ENCODE data around the gene EXOSC7. TPM values are rescaled to one million over a fixed set of nuclear protein-coding genes. Genes with fewer than 3 reads are reported as not detected.
"Not testable (repeated sequence)": the region's sequence is repeated elsewhere in the genome, so short reads cannot be mapped to it uniquely, and the experiment has no call there.

Gene EXOSC7
- total and polyA plus RNA-seq, 5 donors = 22.7 to 37.5 (median 29.6) TPM

DNA sequence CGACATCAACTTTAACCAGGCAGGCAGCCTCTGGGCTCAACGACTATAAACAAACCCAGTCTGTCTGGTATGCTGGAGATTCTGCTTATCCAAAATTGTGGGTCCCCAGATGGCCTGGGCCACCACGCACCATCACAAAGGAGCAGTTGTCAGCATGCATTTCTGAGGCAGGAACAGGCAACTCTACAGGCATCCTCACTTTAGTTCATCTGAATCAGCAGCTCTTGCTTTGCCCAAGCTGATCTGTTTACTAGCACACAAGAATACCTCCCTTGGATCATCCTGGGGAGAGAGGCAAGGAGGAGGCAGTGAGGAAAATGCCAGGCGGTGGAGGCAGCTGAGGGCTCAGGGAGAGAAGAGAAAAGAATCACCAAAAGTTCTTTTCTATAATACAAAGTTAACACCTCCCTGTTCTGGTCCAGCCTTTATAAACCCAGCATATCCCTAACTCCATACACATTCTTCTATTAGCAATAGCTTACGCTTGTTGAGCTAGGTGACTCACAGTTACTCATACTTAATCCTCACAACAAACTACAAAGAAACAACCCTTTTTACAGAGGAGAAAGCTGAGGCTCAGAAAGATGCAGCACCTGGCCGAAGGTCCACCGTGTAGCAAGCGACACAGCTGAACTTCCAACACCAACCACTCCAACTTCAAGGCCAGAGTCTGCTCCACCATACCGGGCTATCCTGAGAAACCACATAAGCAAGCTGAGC lies 33.7 kb upstream of the EXOSC7 start:
- no peak overlapping the region for H3K27ac ChIP-seq (ENCODE audit: low read length)
- no peaks in the 10 kb centered on the region for H3K9me3 ChIP-seq (ENCODE audit: control insufficient read depth, low read length)
- WGBS = 98% methylated on average over 9 of the region's 9 CpGs
- H3K4me3 ChIP-seq (ENCODE audit: low read length) = no peak overlapping the region
- H3K27me3 ChIP-seq (ENCODE audit: control insufficient read depth, insufficient read depth) = no peaks in the 10 kb centered on the region
- no peak for DNase-seq
- peaks cover 8% of the 10 kb centered on the region for H3K4me1 ChIP-seq (ENCODE audit: control insufficient read depth, insufficient read depth, low read length)
- ATAC-seq = no peak
- intact Hi-C loops (cut with DNase I) = no loop called here

DNA sequence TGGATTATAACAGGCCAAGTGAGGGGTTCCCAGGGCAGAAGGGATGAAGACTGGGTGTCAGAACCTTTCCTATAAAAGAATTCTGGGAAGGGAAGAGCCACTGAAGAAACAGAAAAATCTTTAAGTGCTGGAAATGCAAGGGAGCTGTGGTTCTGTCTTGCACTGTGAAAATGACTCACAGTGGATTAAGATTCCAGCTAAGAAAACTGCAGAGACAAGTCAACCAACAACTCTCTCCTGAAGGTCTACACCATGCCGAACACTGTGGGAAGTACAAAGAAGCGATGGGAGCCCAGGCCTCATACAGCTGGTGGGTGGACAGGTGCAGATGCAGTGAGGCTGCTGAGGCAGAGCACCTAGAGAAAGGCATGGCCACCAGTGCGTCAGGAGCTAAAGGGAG lies 27.8 kb upstream of the EXOSC7 start:
- no peaks in the 10 kb centered on the region for H3K9me3 ChIP-seq (ENCODE audit: control insufficient read depth, low read length)
- H3K27ac ChIP-seq (ENCODE audit: low read length) = no peak overlapping the region
- H3K27me3 ChIP-seq (ENCODE audit: control insufficient read depth, insufficient read depth) = no peaks in the 10 kb centered on the region
- ATAC-seq (no peak), DNase-seq (no peak)
- no peaks in the 10 kb centered on the region for H3K4me1 ChIP-seq (ENCODE audit: control insufficient read depth, insufficient read depth, low read length)
- WGBS = 98% methylated on average over 3 of the region's 3 CpGs
- no peak overlapping the region for H3K4me3 ChIP-seq (ENCODE audit: low read length)
- intact Hi-C loops (cut with DNase I) = no loop called here

DNA sequence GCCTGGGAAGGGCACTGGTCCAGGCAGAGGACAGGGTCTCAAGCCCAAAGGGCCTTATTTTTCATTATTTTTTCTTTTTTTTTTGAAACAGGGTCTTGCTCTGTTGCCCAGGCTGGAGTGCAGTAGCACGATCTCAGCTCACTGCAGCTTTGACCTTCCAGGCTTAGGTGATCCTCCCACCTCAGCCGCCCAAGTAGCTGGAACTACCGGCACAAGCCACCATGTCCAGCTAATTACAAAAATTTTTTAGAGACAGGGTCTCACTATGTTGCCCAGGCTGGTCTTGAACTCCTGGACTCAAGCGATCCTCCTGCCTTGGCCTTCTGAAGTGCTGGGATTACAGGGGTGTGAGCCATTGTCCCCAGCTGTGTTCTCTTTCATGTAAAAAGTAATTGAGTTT lies 26.3 kb upstream of the EXOSC7 start:
- H3K4me1 ChIP-seq (ENCODE audit: control insufficient read depth, insufficient read depth, low read length); H3K27ac ChIP-seq (ENCODE audit: low read length); DNase-seq; H3K27me3 ChIP-seq (ENCODE audit: control insufficient read depth, insufficient read depth); ATAC-seq; intact Hi-C loops (cut with DNase I); H3K4me3 ChIP-seq (ENCODE audit: low read length); H3K9me3 ChIP-seq (ENCODE audit: control insufficient read depth, low read length): not testable (repeated sequence)
- 98% methylated on average over 4 of the region's 4 CpGs for WGBS

DNA sequence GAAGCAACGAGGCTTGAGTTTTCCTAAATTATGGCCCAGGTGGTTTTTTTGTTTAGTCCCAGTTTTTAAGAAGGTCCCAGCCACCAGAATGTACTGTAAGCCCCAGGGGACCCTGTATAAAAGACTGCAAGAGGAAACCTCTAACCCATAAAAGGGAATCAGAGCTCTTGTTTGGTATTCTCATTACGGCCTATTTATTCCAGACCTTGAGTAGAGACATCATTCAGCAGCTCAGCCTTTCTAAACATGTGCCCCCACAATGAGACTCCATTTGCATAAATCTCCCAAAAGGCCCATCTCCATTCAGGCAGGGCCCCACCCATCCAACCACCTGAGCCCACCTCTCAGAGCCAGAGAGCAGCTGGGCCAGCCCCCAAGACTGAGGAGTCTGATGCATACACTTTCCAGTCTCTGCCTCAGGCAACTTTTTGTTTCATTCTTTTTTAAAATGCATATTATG lies 25.7 kb upstream of the EXOSC7 start:
- 75% methylated on average over 2 of the region's 2 CpGs for WGBS
- intact Hi-C loops (cut with DNase I) = no loop called here

DNA sequence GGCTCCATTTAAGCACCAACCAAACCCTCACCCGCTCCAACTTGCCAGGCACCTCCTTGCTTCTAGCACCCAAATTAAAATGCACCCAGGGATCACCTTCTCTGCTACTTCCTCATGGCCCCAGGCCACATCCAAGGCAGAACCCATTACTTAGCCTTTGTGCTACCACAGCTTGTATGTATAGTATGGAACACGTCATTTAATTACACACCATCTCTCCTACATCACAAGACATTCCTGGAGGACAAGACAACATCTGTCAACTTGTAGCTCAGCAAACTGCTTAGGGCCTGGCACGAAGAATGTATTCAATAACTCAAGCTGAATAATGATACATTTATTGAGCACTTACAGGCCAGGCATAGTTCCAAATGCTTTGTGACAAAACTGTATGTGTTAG lies 23.4 kb upstream of the EXOSC7 start:
- Histone ChIP-seq H3K27ac (ENCODE audit: low read length) (no peak overlapping the region), H3K27me3 (ENCODE audit: control insufficient read depth, insufficient read depth) (no peaks in the 10 kb centered on the region), H3K4me1 (ENCODE audit: control insufficient read depth, insufficient read depth, low read length) (no peaks in the 10 kb centered on the region), H3K4me3 (ENCODE audit: low read length) (no peak overlapping the region), H3K9me3 (ENCODE audit: control insufficient read depth, low read length) (no peaks in the 10 kb centered on the region)
- ATAC-seq (no peak), DNase-seq (no peak)
- intact Hi-C loops (cut with DNase I) = no loop called here
- 95% methylated on average over 3 of the region's 3 CpGs for WGBS

More for the DNA sequence above, 25.7 kb upstream of the EXOSC7 start:
- no peak overlapping the region for H3K27ac ChIP-seq (ENCODE audit: low read length)
- ATAC-seq (no peak), DNase-seq (no peak)
- H3K4me1 ChIP-seq (ENCODE audit: control insufficient read depth, insufficient read depth, low read length) = no peaks in the 10 kb centered on the region
- no peaks in the 10 kb centered on the region for H3K9me3 ChIP-seq (ENCODE audit: control insufficient read depth, low read length)
- no peaks in the 10 kb centered on the region for H3K27me3 ChIP-seq (ENCODE audit: control insufficient read depth, insufficient read depth)
- H3K4me3 ChIP-seq (ENCODE audit: low read length) = no peak overlapping the region

DNA sequence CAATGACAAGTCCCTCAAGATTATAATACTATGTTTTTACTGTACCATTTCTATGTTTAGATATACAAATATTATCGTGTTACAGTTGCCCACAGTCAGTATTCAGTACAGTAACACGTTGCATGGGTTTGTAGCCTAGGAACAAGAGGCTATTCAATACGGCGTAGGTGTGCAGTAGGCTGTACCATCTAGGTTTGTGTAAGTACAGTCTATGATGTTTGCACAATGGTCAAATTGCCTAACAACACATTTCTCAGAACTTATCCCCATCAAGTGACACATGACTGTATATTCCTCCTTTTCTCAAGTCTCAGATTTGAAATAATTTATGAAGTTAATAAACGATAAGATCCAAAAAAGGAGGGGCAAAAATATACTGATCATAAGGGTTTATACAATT lies 21.7 kb upstream of the EXOSC7 start:
- no peaks in the 10 kb centered on the region for H3K27me3 ChIP-seq (ENCODE audit: control insufficient read depth, insufficient read depth)
- no peak for DNase-seq
- H3K27ac ChIP-seq (ENCODE audit: low read length) = no peak overlapping the region
- no peaks in the 10 kb centered on the region for H3K4me1 ChIP-seq (ENCODE audit: control insufficient read depth, insufficient read depth, low read length)
- H3K4me3 ChIP-seq (ENCODE audit: low read length) = no peak overlapping the region
- 87% methylated on average over 5 of the region's 5 CpGs for WGBS
- no peaks in the 10 kb centered on the region for H3K9me3 ChIP-seq (ENCODE audit: control insufficient read depth, low read length)
- intact Hi-C loops (cut with DNase I) = no loop called here
- no peak for ATAC-seq

DNA sequence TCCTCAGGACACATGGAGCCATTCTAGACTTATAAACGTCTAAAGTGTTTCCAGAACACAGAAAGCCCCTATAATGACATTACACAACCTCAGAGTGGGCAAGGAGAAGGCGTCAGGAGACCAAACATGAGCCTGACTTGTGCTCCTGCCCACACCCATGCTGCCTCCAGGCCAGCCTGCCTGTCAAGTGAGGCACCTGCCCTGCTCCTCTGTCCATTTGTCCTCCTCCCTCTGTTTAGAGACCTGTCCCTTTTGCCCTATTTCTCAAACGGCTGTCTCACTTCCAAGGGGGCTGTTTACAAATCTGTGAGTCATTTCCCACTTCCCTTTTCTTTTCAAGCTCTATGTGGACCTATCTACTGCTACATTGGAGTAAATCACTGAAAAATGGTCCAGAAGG lies 21.1 kb upstream of the EXOSC7 start:
- ATAC-seq (peak in 1 of 2 donors; percentile 29), DNase-seq (no peak)
- no peaks in the 10 kb centered on the region for H3K4me1 ChIP-seq (ENCODE audit: control insufficient read depth, insufficient read depth, low read length)
- no peak overlapping the region for H3K27ac ChIP-seq (ENCODE audit: low read length)
- 52% methylated on average over 3 of the region's 3 CpGs for WGBS
- H3K4me3 ChIP-seq (ENCODE audit: low read length) = no peak overlapping the region
- no peaks in the 10 kb centered on the region for H3K27me3 ChIP-seq (ENCODE audit: control insufficient read depth, insufficient read depth)
- intact Hi-C loops (cut with DNase I) = no loop called here
- no peaks in the 10 kb centered on the region for H3K9me3 ChIP-seq (ENCODE audit: control insufficient read depth, low read length)

DNA sequence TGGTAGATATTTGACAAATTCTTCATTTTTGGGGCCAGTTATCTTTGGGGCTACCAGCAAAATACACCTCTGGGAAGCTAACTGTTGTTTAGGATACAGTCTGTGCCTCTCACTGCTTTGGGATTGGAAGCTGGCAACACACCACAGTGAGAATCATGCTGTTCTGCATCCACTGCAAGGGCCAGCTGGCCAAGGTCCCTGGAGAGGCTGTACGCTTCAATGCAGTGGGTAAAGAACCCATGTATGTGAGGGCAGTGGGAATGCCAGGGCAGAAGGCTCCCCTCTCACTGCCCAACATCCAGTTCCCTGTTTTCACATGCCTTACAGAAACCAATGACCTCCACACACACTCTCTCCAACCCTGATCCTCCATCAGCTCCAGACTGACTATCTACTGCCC lies 20.1 kb upstream of the EXOSC7 start:
- intact Hi-C loops (cut with DNase I) = no loop called here
- 80% methylated on average over 1 of the region's 1 CpG for WGBS
- no peaks in the 10 kb centered on the region for H3K27me3 ChIP-seq (ENCODE audit: control insufficient read depth, insufficient read depth)
- no peak for DNase-seq
- H3K27ac ChIP-seq (ENCODE audit: low read length) = no peak overlapping the region
- no peak for ATAC-seq
- H3K4me1 ChIP-seq (ENCODE audit: control insufficient read depth, insufficient read depth, low read length) = no peaks in the 10 kb centered on the region
- no peaks in the 10 kb centered on the region for H3K9me3 ChIP-seq (ENCODE audit: control insufficient read depth, low read length)
- H3K4me3 ChIP-seq (ENCODE audit: low read length) = no peak overlapping the region

DNA sequence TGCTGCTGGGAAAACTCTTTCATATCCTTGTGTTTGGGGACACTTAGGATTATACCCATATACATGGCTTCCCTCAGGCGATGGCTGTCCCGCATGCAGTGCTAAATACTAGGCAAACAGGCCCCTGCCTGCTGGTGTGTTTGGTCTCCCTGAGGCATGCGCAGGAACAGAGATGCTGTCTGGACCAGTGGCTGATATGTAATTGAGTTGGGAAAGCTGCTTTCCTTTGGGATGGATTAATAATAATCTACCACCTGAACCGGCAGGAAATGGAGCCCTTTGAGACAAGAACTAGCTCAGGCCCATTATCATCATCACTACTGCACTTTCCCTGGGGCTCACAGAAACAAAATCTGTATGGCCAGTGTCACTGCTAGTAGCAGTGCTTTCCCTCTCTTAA lies 18.1 kb upstream of the EXOSC7 start:
- intact Hi-C loops (cut with DNase I) = no loop called here
- Histone ChIP-seq H3K4me1 (ENCODE audit: control insufficient read depth, insufficient read depth, low read length) (peaks cover 1% of the 10 kb centered on the region), H3K9me3 (ENCODE audit: control insufficient read depth, low read length) (no peaks in the 10 kb centered on the region), H3K27me3 (ENCODE audit: control insufficient read depth, insufficient read depth) (no peaks in the 10 kb centered on the region), H3K4me3 (ENCODE audit: low read length) (no peak overlapping the region), H3K27ac (ENCODE audit: low read length) (no peak overlapping the region)
- DNase-seq (no peak), ATAC-seq (no peak)
- WGBS = 95% methylated on average over 4 of the region's 4 CpGs

DNA sequence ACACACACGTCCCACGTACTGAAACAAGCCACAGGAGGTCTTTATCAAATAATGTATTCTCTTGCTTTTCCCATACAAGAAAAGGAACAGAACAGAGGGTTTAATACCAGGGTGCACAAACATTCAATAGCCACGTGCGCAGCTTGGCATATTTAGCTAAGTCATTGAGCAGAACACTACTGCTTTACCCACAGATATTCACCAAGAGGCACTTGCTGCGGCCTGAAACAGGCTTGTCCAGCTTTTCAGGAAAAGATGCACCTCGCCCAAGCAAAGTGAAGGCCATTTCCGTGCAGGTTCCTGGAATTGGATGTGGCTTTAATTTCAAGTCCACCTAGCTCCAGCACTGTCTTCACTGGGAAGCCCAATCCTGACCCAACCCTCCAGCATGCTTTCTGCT lies 17.7 kb upstream of the EXOSC7 start:
- Histone ChIP-seq H3K27ac (ENCODE audit: low read length) (no peak overlapping the region), H3K9me3 (ENCODE audit: control insufficient read depth, low read length) (no peaks in the 10 kb centered on the region), H3K27me3 (ENCODE audit: control insufficient read depth, insufficient read depth) (no peaks in the 10 kb centered on the region), H3K4me3 (ENCODE audit: low read length) (no peak overlapping the region), H3K4me1 (ENCODE audit: control insufficient read depth, insufficient read depth, low read length) (peaks cover 3% of the 10 kb centered on the region)
- ATAC-seq (no peak), DNase-seq (no peak)
- WGBS = 92% methylated on average over 7 of the region's 7 CpGs
- intact Hi-C loops (cut with DNase I) = no loop called here

DNA sequence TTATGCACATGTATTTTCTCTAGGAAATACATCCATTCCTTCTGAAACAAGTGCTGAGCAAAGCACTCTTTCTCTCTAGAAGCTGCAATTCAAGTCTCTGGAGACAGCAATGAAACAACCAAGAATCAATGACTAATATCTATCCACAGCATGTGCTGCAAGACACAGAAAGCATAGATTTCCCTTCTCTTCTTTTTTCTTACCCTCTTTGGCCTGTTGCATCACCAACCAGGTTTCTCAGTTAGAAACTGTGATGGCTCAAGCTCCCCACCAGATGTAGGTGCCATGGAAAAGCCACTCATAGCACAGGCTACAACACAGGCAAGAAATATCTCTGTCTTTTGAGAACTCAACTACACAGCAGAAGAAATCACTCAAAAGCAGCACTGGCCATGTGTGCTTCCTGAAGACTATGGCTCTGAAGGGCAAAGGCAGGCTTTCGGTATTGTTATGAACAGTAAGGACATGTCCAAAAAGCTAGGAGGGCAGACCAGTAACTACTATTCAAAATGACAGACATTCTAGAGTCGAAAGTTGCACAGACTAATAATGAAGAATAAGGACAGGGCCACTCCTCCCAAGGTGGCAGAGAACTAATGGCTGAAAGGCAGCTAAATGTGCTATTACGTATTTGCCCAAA lies 15.5 kb upstream of the EXOSC7 start:
- ATAC-seq (no peak), DNase-seq (no peak)
- Histone ChIP-seq H3K27ac (ENCODE audit: low read length) (no peak overlapping the region), H3K27me3 (ENCODE audit: control insufficient read depth, insufficient read depth) (no peaks in the 10 kb centered on the region), H3K9me3 (ENCODE audit: control insufficient read depth, low read length) (no peaks in the 10 kb centered on the region), H3K4me1 (ENCODE audit: control insufficient read depth, insufficient read depth, low read length) (peaks cover 6% of the 10 kb centered on the region), H3K4me3 (ENCODE audit: low read length) (no peak overlapping the region)
- WGBS = 97% methylated on average over 3 of the region's 3 CpGs
- intact Hi-C loops (cut with DNase I) = no loop called here

Measured in right cardiac atrium (tissue), 5 donors.